A375 (cell line): Measurements from ENCODE around the gene MDFIC2. TPM values are rescaled to one million over a fixed set of nuclear protein-coding genes. Genes with fewer than 3 reads are reported as not detected.

ENCODE experiments used
- total RNA-seq: library from RNA; depleted of rRNA; stranded (reverse); fragments of >200 nt; shearing (Covaris generic); gene quantifications from 2 replicates; pipeline ENCODE4 v1.2.3, GENCODE V29; 2014; rRNA removed

The MDFIC2 gene
- total RNA-seq, result not detected in 2 replicates

DNA sequence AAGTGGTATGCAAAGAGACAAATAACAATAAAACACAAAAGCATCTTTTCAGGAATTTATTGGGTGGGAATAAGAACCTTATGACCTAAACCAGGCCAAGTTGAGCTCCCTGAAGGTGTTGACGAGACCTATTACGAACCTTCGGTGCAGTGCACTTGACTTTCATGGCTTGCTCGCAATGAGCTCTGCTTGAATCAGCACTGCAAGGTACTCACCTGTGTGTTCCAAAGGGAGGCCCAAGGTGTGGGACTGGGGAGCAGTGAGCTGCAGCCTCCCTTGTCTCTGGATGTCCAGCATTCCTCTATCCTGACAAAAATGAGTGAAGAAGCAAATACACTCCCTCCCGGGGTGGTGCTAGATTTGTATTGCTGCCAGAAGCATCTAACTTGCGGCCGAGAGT is at the start of gene MDFIC2:
Gene MDFIC2 (minus strand): TSS at position 303 of the 400 bp plus-strand sequence. CDS start 665 bp downstream, outside the sequence.

